LNCAP (cell line): Measurements from ENCODE around the gene TMEM119.

Experiments used
- CTCF ChIP-seq: fragments of 450-650 bp; IDR thresholded peaks from 2 replicates; pipeline ENCODE4 v1.5.1; 2017; ENCODE audit warnings: mild to moderate bottlenecking

TMEM119 gene

GRCh38 chr12:108629824-108630476 lies 32.1 kb upstream of the TMEM119 start:
- no peak for TF ChIP-seq CTCF

GRCh38 chr12:108629151-108629550 lies 31.3 kb upstream of the TMEM119 start:
- TF ChIP-seq CTCF = no peak

GRCh38 chr12:108627134-108627920 lies 29.4 kb upstream of the TMEM119 start:
- no peak for TF ChIP-seq CTCF

GRCh38 chr12:108625228-108625627 lies 27.3 kb upstream of the TMEM119 start:
- no peak for TF ChIP-seq CTCF

GRCh38 chr12:108623577-108623976 lies 25.7 kb upstream of the TMEM119 start:
- no peak for TF ChIP-seq CTCF

GRCh38 chr12:108622921-108623514 lies 25.1 kb upstream of the TMEM119 start:
- TF ChIP-seq CTCF = no peak

GRCh38 chr12:108622421-108622820 lies 24.5 kb upstream of the TMEM119 start:
- TF ChIP-seq CTCF = no peak
